IPS-NIHi7 (cell line): Measurements from ENCODE around the gene P3H2.

Source experiments
- DNase-seq: peaks from one replicate; pipeline ENCODE4 v3.0.0; 2012; ENCODE audit warnings: mixed read lengths; ENCODE audit errors: extremely low spot score

P3H2 gene

GRCh38 chr3:190125436-190126068 is 4.9 kb upstream of the P3H2 start:
- DNase-seq, result no peak

- DNase-seq, result no peak
Observed at GRCh38 chr3:190124067-190124466, 3.4 kb upstream of the P3H2 start.

GRCh38 chr3:190122198-190122771 is 1.6 kb upstream of the P3H2 start:
- DNase-seq, result no peak

GRCh38 chr3:190121383-190121782 is 686 bp upstream of the P3H2 start:
- DNase-seq, result no peak

GRCh38 chr3:190121061-190121377 is 322 bp upstream of the P3H2 start:
- DNase-seq, result no peak

DNA sequence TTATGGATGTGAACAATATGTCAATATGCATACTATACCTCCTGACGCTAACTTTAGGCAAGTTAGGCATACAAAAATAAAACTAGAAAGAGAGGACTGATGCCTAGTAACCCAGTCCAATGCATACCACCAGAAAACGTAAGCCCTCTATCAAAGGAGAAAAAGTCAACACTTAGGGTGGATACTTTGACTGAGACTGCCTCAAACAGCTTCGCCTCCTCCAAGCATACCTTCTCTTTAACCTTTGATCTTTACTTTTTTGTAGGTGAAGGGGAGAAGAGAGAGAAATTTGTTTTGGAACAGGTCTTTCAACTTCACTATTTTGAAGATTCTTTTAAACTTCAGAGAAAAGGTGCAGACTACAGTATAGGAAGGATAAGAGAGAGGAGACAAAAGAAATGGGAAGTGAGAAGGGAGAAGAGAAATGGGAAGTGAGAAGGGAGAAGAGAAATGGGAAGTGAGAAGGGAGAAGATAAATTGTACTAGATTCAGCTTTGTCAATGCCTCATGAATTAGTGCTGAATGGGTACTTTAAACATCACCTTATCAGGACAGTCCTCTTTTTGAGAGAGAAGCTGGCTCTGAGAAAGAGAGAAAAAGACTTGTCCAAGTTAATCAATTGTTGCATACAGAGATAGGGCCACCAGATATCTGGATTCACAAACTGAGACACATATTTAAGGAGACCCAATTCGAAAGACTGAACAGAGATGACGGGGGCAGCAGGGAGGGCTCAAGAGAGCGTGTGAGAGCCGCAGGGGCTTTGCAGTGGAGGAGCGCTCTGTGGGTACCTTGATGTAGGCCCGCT is 1.0 kb downstream of the P3H2 start:
- no peak for DNase-seq

GRCh38 chr3:190118438-190118837 is 2.3 kb downstream of the P3H2 start:
- no peak for DNase-seq

GRCh38 chr3:190117981-190118380 is 2.7 kb downstream of the P3H2 start:
- DNase-seq, result no peak

DNA sequence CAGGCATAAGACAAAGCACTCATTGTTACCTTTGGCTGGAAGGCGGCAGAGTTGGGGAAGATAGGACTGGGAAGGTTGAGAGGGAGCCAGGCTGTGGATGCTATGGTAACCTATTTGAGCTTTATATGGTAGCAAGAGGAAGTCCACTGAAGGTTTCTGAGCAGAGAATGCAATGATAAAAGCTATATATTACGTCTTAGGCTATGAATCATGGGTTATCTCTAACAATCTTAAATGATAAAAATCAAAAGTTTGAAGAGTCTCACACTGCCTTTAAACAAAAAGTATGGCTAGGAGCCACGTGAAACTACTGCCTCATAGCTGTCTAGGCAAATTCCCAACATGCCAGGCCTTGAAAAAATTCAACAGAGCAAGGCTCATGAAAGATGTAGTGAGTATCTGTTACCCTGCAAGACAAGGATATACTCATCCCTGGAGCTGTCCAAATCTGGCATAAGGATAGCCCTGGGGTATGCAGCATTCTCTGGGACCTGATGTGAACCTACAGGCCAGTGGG is 4.1 kb downstream of the P3H2 start:
- no peak for DNase-seq

DNA sequence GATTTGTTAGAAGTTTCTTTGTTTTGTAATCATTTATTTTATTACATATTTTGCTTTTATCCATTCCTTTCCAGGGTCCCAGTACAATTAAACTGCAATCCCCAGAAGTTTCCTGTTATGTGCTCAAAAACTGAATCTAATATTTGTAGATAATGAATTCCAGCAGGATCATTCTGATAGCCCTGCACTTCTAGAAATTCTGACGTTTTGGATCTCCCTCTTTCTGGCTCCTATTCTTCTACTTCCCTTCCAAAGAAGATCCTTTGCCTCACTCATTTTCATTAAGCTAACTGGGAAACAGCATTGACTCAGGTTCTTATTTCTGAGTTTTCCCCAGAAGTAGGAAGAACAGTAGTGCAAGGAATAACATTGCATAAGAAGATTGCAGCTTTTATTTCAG is 9.9 kb downstream of the P3H2 start:
- DNase-seq, result no peak

- DNase-seq, result no peak
Observed at GRCh38 chr3:190109441-190109840, 11.3 kb downstream of the P3H2 start.

DNA sequence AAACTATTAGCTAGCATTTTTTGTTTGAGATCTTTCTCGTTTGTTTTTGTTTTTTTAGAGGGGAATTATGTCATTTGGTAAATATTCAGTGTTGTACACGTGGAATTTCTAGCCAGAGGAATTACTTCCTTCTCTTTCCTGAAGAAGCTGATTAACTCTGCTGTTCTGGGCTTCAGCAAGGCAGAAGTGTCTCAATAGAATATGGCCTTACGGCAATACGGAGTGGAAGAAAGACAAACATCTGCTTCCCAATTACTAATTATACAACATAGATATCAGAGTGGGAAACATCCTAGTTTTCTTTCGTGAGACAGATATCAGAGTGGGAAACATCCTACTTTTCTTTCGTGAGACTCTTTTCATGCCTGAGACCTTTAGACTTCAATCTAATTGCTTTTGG is 11.9 kb downstream of the P3H2 start:
- no peak for DNase-seq

- no peak for DNase-seq
Observed at GRCh38 chr3:190105876-190106275, 14.8 kb downstream of the P3H2 start.

DNA sequence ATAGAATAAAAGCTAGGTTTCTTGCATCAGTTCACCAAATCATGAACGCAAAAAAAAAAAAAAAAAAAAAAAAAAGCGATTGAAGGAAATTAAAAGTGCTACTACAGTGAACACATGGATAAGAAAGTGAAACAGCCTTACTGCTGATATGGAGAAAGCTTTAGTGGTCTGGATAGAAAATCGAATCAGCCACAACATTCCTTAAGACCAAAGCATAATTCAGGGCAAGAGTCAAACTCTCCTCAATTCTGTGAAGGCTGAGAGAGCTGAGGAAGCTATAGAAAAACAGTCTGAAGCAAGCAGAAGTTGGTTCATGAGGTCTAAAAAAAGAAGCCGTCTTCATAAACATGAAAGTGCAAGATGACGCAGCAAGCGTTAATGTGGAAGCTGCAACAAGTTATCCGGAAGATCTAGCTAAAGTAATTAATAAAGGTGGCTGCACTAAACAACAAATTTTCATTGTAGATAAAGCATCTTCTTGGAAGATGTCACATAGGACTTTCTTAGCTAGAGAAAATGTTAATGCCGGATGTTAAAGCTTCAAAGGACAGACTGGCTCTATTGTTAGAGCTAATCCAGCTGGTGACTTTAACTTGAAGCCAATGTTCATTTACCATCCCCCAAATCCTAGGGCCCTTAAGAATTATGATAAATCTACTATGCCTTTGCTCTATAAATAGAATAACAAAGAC is 19.2 kb downstream of the P3H2 start:
- no peak for DNase-seq

- DNase-seq, result no peak
Observed at GRCh38 chr3:190099099-190099498, 21.6 kb downstream of the P3H2 start.

DNA sequence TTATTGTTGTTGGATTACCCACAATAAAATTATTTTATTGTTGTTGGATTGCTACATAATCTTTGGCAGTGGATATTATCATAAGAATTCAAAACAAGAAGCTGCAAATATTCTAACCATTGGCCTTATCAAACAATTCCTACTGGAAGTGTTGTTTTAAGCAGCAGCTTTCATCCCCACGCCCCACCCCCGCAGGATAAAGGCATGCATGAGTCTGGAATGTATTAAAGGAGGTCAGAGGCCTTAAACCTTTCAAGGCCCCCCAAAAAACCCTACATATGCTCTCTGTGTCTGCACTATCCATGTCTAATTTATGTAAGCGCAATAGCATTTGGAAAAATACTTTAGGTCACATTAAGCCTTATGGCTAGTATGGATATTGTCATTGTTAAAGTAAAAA is 23.1 kb downstream of the P3H2 start:
- DNase-seq, result no peak

GRCh38 chr3:190097025-190097424 is 23.7 kb downstream of the P3H2 start:
- DNase-seq, result no peak

DNA sequence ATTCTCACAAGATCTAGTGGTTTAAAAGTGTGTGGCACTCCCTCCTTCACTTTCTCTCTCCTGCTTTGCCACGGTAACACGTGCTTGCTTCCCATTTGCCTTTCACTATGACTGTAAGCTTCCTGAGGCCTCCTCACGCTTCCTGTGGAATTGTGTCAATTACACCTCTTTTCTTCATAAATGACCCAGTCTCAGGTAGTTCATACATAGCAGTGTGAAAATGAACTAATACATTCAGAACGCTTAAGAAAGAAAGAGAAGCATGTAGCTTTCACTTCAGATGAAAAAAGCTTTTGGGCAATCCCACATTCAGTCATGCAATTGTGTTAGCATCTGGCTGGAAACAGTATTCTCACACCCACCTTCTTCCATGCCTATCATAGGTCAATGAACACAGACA is 24.4 kb downstream of the P3H2 start:
- DNase-seq, result no peak

DNA sequence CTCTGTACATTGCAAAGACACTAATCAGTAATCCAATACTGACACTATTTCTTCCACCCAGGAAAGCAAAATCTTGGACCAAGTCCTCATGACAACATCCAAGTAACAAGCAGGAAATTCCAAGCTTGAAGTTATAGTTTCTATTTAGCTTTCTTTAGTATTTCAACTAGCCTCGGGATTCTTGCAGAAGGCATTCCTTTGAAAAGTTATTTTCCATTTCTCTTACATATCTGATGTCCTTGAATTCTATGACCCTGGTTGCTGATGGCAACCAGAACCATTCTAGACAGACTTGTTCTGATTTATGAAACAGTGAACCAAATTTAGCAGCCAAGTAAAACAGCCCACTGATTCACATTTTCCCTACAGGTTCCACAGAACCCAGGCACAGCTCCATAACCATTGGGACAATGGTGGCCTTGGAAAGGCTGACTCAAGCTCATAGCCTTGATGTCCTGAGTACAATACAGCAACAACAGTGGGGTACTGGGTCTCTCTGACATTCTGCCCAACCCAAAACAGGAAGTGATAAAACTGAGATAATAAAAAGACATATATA is 26.5 kb downstream of the P3H2 start:
- no peak for DNase-seq

DNA sequence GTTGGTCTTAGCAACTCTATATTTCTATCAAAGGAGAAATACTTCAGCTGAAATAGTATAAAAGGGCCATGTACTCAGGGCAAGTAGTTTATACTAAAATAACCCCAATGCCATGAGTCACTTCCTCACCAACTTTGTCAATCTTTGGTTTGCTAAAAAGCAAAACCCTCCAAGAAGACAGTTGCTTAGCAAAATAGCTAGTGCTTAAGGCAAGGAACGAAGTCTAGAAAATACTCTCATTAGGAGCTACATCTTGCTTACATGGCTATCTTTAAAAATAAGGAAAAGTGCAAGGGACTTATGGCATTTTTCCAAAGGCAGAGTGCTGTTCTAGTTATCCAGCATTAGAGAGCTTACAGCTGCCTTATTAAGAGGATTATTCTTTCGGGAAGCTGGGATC is 28.4 kb downstream of the P3H2 start:
- DNase-seq, result no peak

- DNase-seq, result no peak
Observed at GRCh38 chr3:190089711-190090110, 31.0 kb downstream of the P3H2 start.

DNA sequence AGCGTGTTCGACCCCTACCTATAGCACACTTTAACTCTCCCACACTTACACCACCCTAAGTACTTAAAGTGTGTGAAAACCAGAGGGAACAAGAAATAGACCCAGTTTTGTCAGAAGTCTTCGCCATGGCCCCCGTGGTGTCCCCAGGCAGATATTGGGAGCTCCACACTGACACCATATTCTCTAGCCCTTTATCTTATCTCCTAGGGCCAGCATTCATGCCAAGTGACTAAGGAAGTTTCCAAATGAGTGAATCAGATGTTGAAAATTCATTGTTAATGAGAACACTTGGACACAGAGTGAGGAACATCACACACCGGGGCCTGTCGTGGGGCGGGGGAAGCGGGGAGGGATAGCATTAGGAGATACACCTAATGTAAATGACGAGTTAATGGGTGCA is 31.8 kb downstream of the P3H2 start:
- no peak for DNase-seq
